Subcutaneous abdominal adipose tissue (tissue), 5 donors: Measurements from ENCODE around the gene KBTBD4.

Experiments
- H3K27ac ChIP-seq: one replicate; pipeline ENCODE4 v1.7.0; 2013; ENCODE audit warnings: low read depth, mild to moderate bottlenecking, inconsistent platforms, low read length, moderate library complexity
- H3K27me3 ChIP-seq, 5 donors: one replicate each; pipeline ENCODE4 v1.7.0; 2013; ENCODE audit warnings: low read length in 5 of 5, inconsistent platforms in 1 of 5; ENCODE audit not compliant: control insufficient read depth in 5 of 5, insufficient read depth in 4 of 5
- H3K36me3 ChIP-seq, 5 donors: one replicate each; pipeline ENCODE4 v1.7.0; 2013; ENCODE audit warnings: low read length in 5 of 5; ENCODE audit not compliant: control insufficient read depth in 5 of 5, insufficient read depth in 5 of 5
- H3K4me1 ChIP-seq, 5 donors: one replicate each; pipeline ENCODE4 v1.7.0; 2013; ENCODE audit warnings: low read length in 5 of 5, mild to moderate bottlenecking in 3 of 5, moderate library complexity in 1 of 5; ENCODE audit not compliant: control insufficient read depth in 5 of 5, insufficient read depth in 5 of 5
- H3K4me3 ChIP-seq, 5 donors: one replicate each; pipeline ENCODE4 v1.7.0; 2013; ENCODE audit warnings: low read length in 5 of 5, low read depth in 1 of 5
- H3K9ac ChIP-seq, 5 donors: one replicate each; pipeline ENCODE4 v1.7.0; 2013; ENCODE audit warnings: low read length in 5 of 5, mild to moderate bottlenecking in 4 of 5, moderate library complexity in 3 of 5
- H3K9me3 ChIP-seq, 5 donors: one replicate each; pipeline ENCODE4 v1.7.0; 2013; ENCODE audit warnings: low read length in 5 of 5; ENCODE audit not compliant: control insufficient read depth in 5 of 5
- donor health status: healthy.
- donor health status: healthy.
- donor health status: healthy.
- donor health status: healthy.
- donor health status: healthy.

The KBTBD4 gene

GRCh38 chr11:47577460-47578041, 1.2 kb downstream of the KBTBD4 start:
- H3K9ac ChIP-seq = peak overlapping the region in 2 of 5 donors; percentile 22 to 89

GRCh38 chr11:47573321-47573720, 5.4 kb downstream of the KBTBD4 start:
- Histone ChIP-seq H3K27me3 (no peaks in the 10 kb centered on the region), H3K4me1 (peaks cover 13 to 50% (median 43%) of the 10 kb centered on the region in 5 donors), H3K9me3 (no peaks in the 10 kb centered on the region), H3K4me3 (no peak overlapping the region), H3K9ac (no peak overlapping the region), H3K27ac (no peak overlapping the region), H3K36me3 (peaks cover 6 to 58% (median 36%) of the 10 kb centered on the region in 5 donors)

More at GRCh38 chr11:47577460-47578041, 1.2 kb downstream of the KBTBD4 start:
- Histone ChIP-seq H3K27ac (no peak overlapping the region), H3K4me3 (peak overlapping the region in 4 of 5 donors; percentile 89 to 96 (median 94)), H3K9me3 (no peaks in the 10 kb centered on the region), H3K36me3 (peaks cover 11 to 57% (median 48%) of the 10 kb centered on the region in 5 donors), H3K4me1 (peaks cover 19 to 42% (median 41%) of the 10 kb centered on the region in 5 donors), H3K27me3 (no peaks in the 10 kb centered on the region)

- Histone ChIP-seq H3K4me3 (peak overlapping the region in 1 of 5 donors; percentile 12), H3K27me3 (no peaks in the 10 kb centered on the region), H3K9ac (peak overlapping the region in 1 of 5 donors; percentile 31), H3K27ac (peak overlapping the region; percentile 52), H3K4me1 (peaks cover 8 to 44% (median 37%) of the 10 kb centered on the region in 5 donors), H3K9me3 (no peaks in the 10 kb centered on the region), H3K36me3 (peaks cover 6 to 58% (median 36%) of the 10 kb centered on the region in 5 donors)
Observed at GRCh38 chr11:47572715-47573255, 6.0 kb downstream of the KBTBD4 start.

- Histone ChIP-seq H3K9ac (peak overlapping the region in 2 of 5 donors; percentile 24 to 43), H3K9me3 (no peaks in the 10 kb centered on the region), H3K27me3 (no peaks in the 10 kb centered on the region), H3K4me1 (peaks cover 4 to 39% (median 30%) of the 10 kb centered on the region in 5 donors), H3K4me3 (no peak overlapping the region), H3K36me3 (peaks cover 6 to 54% (median 36%) of the 10 kb centered on the region in 5 donors), H3K27ac (peak overlapping the region; percentile 52)
Observed at GRCh38 chr11:47571895-47572294, 6.9 kb downstream of the KBTBD4 start.

GRCh38 chr11:47571357-47571729, 7.4 kb downstream of the KBTBD4 start:
- peaks cover 6 to 53% (median 36%) of the 10 kb centered on the region in 5 donors for H3K36me3 ChIP-seq
- peaks cover 4 to 42% (median 32%) of the 10 kb centered on the region in 5 donors for H3K4me1 ChIP-seq
- no peak overlapping the region for H3K9ac ChIP-seq
- H3K4me3 ChIP-seq = no peak overlapping the region
- peak overlapping the region; percentile 52 for H3K27ac ChIP-seq
- H3K9me3 ChIP-seq = no peaks in the 10 kb centered on the region
- H3K27me3 ChIP-seq = no peaks in the 10 kb centered on the region

GRCh38 chr11:47570651-47571356, 8.0 kb downstream of the KBTBD4 start:
- peaks cover 6 to 51% (median 35%) of the 10 kb centered on the region in 5 donors for H3K36me3 ChIP-seq
- H3K4me3 ChIP-seq = no peak overlapping the region
- H3K9ac ChIP-seq = peak overlapping the region in 1 of 5 donors; percentile 40
- peak overlapping the region; percentile 52 for H3K27ac ChIP-seq
- H3K4me1 ChIP-seq = peaks cover 5 to 47% (median 38%) of the 10 kb centered on the region in 5 donors
- H3K9me3 ChIP-seq = no peaks in the 10 kb centered on the region
- H3K27me3 ChIP-seq = no peaks in the 10 kb centered on the region

- Histone ChIP-seq H3K9ac (no peak overlapping the region), H3K4me3 (no peak overlapping the region), H3K27ac (peak overlapping the region; percentile 11), H3K9me3 (no peaks in the 10 kb centered on the region), H3K4me1 (peaks cover 9 to 55% (median 47%) of the 10 kb centered on the region in 5 donors), H3K36me3 (peaks cover 4 to 45% (median 27%) of the 10 kb centered on the region in 5 donors), H3K27me3 (no peaks in the 10 kb centered on the region)
Observed at GRCh38 chr11:47569646-47570045, 9.1 kb downstream of the KBTBD4 start.

- Histone ChIP-seq H3K27ac (peak overlapping the region; percentile 84), H3K36me3 (peaks cover 3 to 13% (median 5%) of the 10 kb centered on the region in 5 donors), H3K4me3 (peak overlapping the region; percentile 67 to 89 (median 85)), H3K4me1 (peaks cover 5 to 37% (median 26%) of the 10 kb centered on the region in 5 donors), H3K9ac (peak overlapping the region; percentile 73 to 98 (median 94)), H3K9me3 (no peaks in the 10 kb centered on the region), H3K27me3 (no peaks in the 10 kb centered on the region)
Observed at GRCh38 chr11:47566149-47566698, 12.5 kb downstream of the KBTBD4 start.

GRCh38 chr11:47565340-47566148, 13.2 kb downstream of the KBTBD4 start, which contains the start of gene PTPMT1:
PTPMT1 (plus strand) TSS chr11:47565599; CDS start chr11:47565623, 24 bp downstream.
- Histone ChIP-seq H3K9me3 (no peaks in the 10 kb centered on the region), H3K4me3 (peak within 1 kb of the TSS; percentile 67 to 89 (median 85)), H3K27me3 (no peaks in the 10 kb centered on the region), H3K36me3 (peaks cover 3 to 10% (median 5%) of the 10 kb centered on the region in 5 donors), H3K9ac (peak within 1 kb of the TSS; percentile 81 to 98 (median 94)), H3K27ac (peak within 1 kb of the TSS; percentile 84), H3K4me1 (peaks cover 5 to 31% (median 20%) of the 10 kb centered on the region in 5 donors)
